Measurements from ENCODE around the gene S100A11.

DNA sequence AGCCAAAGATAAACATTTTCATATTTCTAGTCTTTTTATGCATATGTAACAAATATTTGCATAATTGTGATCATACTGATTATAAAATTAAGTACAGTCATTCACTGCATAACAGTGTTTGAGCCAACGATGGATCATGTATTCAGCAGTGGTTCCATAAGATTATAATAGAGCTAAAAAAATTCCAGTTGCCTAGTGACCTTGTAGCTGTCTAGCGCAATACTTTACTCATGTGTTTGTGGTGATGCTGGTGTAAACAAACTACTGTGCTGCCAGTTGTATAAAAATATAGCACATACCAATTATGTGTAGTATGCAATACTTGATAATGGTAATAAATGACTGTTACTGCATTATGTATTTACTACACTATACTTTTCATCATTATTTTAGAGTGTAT lies 41.0 kb downstream of the S100A11 start:
- TF ChIP-seq, protein P1, sequence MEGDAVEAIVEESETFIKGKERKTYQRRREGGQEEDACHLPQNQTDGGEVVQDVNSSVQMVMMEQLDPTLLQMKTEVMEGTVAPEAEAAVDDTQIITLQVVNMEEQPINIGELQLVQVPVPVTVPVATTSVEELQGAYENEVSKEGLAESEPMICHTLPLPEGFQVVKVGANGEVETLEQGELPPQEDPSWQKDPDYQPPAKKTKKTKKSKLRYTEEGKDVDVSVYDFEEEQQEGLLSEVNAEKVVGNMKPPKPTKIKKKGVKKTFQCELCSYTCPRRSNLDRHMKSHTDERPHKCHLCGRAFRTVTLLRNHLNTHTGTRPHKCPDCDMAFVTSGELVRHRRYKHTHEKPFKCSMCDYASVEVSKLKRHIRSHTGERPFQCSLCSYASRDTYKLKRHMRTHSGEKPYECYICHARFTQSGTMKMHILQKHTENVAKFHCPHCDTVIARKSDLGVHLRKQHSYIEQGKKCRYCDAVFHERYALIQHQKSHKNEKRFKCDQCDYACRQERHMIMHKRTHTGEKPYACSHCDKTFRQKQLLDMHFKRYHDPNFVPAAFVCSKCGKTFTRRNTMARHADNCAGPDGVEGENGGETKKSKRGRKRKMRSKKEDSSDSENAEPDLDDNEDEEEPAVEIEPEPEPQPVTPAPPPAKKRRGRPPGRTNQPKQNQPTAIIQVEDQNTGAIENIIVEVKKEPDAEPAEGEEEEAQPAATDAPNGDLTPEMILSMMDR (conservative IDR thresholded peaks at IDR 0.05 in 1 of 2, IDR thresholded peaks at IDR 0.05 in 1 of 2; ENCODE audit: extremely low read depth in 1 of 2, insufficient read depth in 1 of 2, low read depth in 1 of 2, low read length in 2 of 2), result no peak
- TF ChIP-seq EZH2 (IDR thresholded peaks at IDR 0.05; ENCODE audit: borderline replicate concordance, low read length), result no peak

Measured in mammary epithelial cell (primary cell).